SK-MEL-5 (cell line): ENCODE results near the gene MGAT4C. TPM values are rescaled to one million over a fixed set of nuclear protein-coding genes. Genes with fewer than 3 reads are reported as not detected.
A peak's percentile ranks its signal among the peaks of the same experiment; 100 is the strongest.

Experiments
- DNase-seq: peaks from one replicate; pipeline ENCODE4 v3.0.0-alpha.2; 2016; ENCODE audit warnings: low read depth, low spot score
- in situ Hi-C: cut with HindIII; loops from 2 replicates; pipeline ENCODE4 v1.10.0; 2016; ENCODE audit warnings: low sequenced_read_pairs, high pct_unique_total_duplicates, low pct_unique_long_range_greater_than_20kb
- total RNA-seq: library from RNA; depleted of rRNA; stranded (reverse); fragments of >200 nt; shearing (Covaris generic); gene quantifications from 2 replicates; pipeline ENCODE4 v1.2.3, GENCODE V29; 2014

MGAT4C gene
- total RNA-seq, 1 experiment from 2014 or later, result 0.08 TPM

- in situ Hi-C loops, result no loop called here
These were observed 198.9 kb downstream of the MGAT4C start for GRCh38 chr12:86057092-86057845.

GRCh38 chr12:86052921-86053320, 203.3 kb downstream of the MGAT4C start:
- no peak for DNase-seq
- in situ Hi-C loops, result no loop called here

More at GRCh38 chr12:86057092-86057845, 198.9 kb downstream of the MGAT4C start:
- DNase-seq, result no peak

GRCh38 chr12:86050010-86050409, 206.2 kb downstream of the MGAT4C start:
- in situ Hi-C loops, result no loop called here
- DNase-seq, result no peak

- DNase-seq, result no peak
- in situ Hi-C loops, result no loop called here
These were observed 211.8 kb downstream of the MGAT4C start for GRCh38 chr12:86044396-86044795.

GRCh38 chr12:86042062-86042461, 214.1 kb downstream of the MGAT4C start:
- in situ Hi-C loops, result no loop called here

GRCh38 chr12:86018361-86018760, 237.8 kb downstream of the MGAT4C start:
- in situ Hi-C loops, result no loop called here
- no peak for DNase-seq

More at GRCh38 chr12:86042062-86042461, 214.1 kb downstream of the MGAT4C start:
- DNase-seq, result no peak

- in situ Hi-C loops, result no loop called here
- DNase-seq, result no peak
These were observed 241.2 kb downstream of the MGAT4C start for GRCh38 chr12:86015026-86015425.

- DNase-seq, result no peak
- in situ Hi-C loops, result no loop called here
These were observed 249.5 kb downstream of the MGAT4C start for GRCh38 chr12:86006727-86007126.

- in situ Hi-C loops, result no loop called here
These were observed 258.1 kb downstream of the MGAT4C start for GRCh38 chr12:85998074-85998473.

GRCh38 chr12:85996280-85996679, 259.9 kb downstream of the MGAT4C start:
- DNase-seq, result no peak
- in situ Hi-C loops, result no loop called here

More at GRCh38 chr12:85998074-85998473, 258.1 kb downstream of the MGAT4C start:
- no peak for DNase-seq

GRCh38 chr12:85993746-85994145, 262.4 kb downstream of the MGAT4C start:
- in situ Hi-C loops, result no loop called here
- no peak for DNase-seq

GRCh38 chr12:85985996-85986395, 270.2 kb downstream of the MGAT4C start:
- DNase-seq, result no peak
- in situ Hi-C loops, result no loop called here

- no peak for DNase-seq
- in situ Hi-C loops, result no loop called here
These were observed 272.6 kb downstream of the MGAT4C start for GRCh38 chr12:85983601-85984000.

GRCh38 chr12:85979641-85980040, 276.6 kb downstream of the MGAT4C start:
- no peak for DNase-seq
- in situ Hi-C loops, result no loop called here

GRCh38 chr12:85975716-85976115, 280.5 kb downstream of the MGAT4C start:
- in situ Hi-C loops, result no loop called here
- DNase-seq, result no peak

- DNase-seq, result peak; percentile 8
- in situ Hi-C loops, result no loop called here
These were observed 284.4 kb downstream of the MGAT4C start for GRCh38 chr12:85971800-85972199.

- no peak for DNase-seq
- in situ Hi-C loops, result no loop called here
These were observed 287.6 kb downstream of the MGAT4C start for GRCh38 chr12:85968606-85969005.

- DNase-seq, result peak; percentile 25
- in situ Hi-C loops, result no loop called here
These were observed 292.9 kb downstream of the MGAT4C start for GRCh38 chr12:85963326-85963725.

GRCh38 chr12:85956081-85956480, 300.1 kb downstream of the MGAT4C start:
- in situ Hi-C loops, result no loop called here
- DNase-seq, result no peak
